ENCODE measurements around the gene CFAP20DC.
"Not testable (repeated sequence)": the region's sequence is repeated elsewhere in the genome, so short reads cannot be mapped to it uniquely, and the experiment has no call there.

CFAP20DC gene

GRCh38 chr3:58711871-58712270 is 338.0 kb downstream of the CFAP20DC start:
- H3K9me3 ChIP-seq (ENCODE audit: control insufficient read depth, insufficient read depth, low read length), result no peaks in the 10 kb centered on the region
- no peaks in the 10 kb centered on the region for H3K79me2 ChIP-seq (ENCODE audit: control insufficient read depth, low read length)
- H3K27me3 ChIP-seq (ENCODE audit: control insufficient read depth, low read length), result no peaks in the 10 kb centered on the region
- TF ChIP-seq EZH2phosphoT487 (IDR thresholded peaks at IDR 0.05; ENCODE audit: borderline replicate concordance, low read length), result no peak
- no peak for TF ChIP-seq CTCF (IDR thresholded peaks at IDR 0.05; ENCODE audit: low read depth, low read length, poor library complexity, severe bottlenecking)
- no peaks in the 10 kb centered on the region for H3K9me2 ChIP-seq (replicated peaks; ENCODE audit: control insufficient read depth, low read length)
- no peaks in the 10 kb centered on the region for H3F3A ChIP-seq (ENCODE audit: control insufficient read depth, insufficient read depth)
- no peak overlapping the region for H3K27ac ChIP-seq (ENCODE audit: low read depth, low read length)
- H3K4me3 ChIP-seq (ENCODE audit: low read length), result no peak overlapping the region
- H3K4me2 ChIP-seq (ENCODE audit: low read length), result no peak overlapping the region
- no peaks in the 10 kb centered on the region for H3K36me3 ChIP-seq (ENCODE audit: control insufficient read depth, low read length)
- no peaks in the 10 kb centered on the region for H3K4me1 ChIP-seq (ENCODE audit: control insufficient read depth, low read length)
- H4K20me1 ChIP-seq (ENCODE audit: control insufficient read depth, insufficient read depth, low read depth, low read length), result no peaks in the 10 kb centered on the region

GRCh38 chr3:58708983-58709382 is 340.8 kb downstream of the CFAP20DC start:
- not testable (repeated sequence) for H3K79me2 ChIP-seq (ENCODE audit: control insufficient read depth, low read length); H3F3A ChIP-seq (ENCODE audit: control insufficient read depth, insufficient read depth); H4K20me1 ChIP-seq (ENCODE audit: control insufficient read depth, insufficient read depth, low read depth, low read length); H3K4me2 ChIP-seq (ENCODE audit: low read length); H3K27ac ChIP-seq (ENCODE audit: low read depth, low read length); H3K27me3 ChIP-seq (ENCODE audit: control insufficient read depth, low read length); H3K4me3 ChIP-seq (ENCODE audit: low read length); H3K9me3 ChIP-seq (ENCODE audit: control insufficient read depth, insufficient read depth, low read length); H3K9me2 ChIP-seq (replicated peaks; ENCODE audit: control insufficient read depth, low read length); H3K4me1 ChIP-seq (ENCODE audit: control insufficient read depth, low read length); H3K36me3 ChIP-seq (ENCODE audit: control insufficient read depth, low read length)

- H3K27ac ChIP-seq (ENCODE audit: low read depth, low read length), result no peak overlapping the region
- no peak for TF ChIP-seq EZH2phosphoT487 (IDR thresholded peaks at IDR 0.05; ENCODE audit: borderline replicate concordance, low read length)
- TF ChIP-seq CTCF (IDR thresholded peaks at IDR 0.05; ENCODE audit: low read depth, low read length, poor library complexity, severe bottlenecking), result no peak
- no peaks in the 10 kb centered on the region for H3K79me2 ChIP-seq (ENCODE audit: control insufficient read depth, low read length)
- H4K20me1 ChIP-seq (ENCODE audit: control insufficient read depth, insufficient read depth, low read depth, low read length), result no peaks in the 10 kb centered on the region
- no peaks in the 10 kb centered on the region for H3K4me1 ChIP-seq (ENCODE audit: control insufficient read depth, low read length)
- no peaks in the 10 kb centered on the region for H3K36me3 ChIP-seq (ENCODE audit: control insufficient read depth, low read length)
- H3K27me3 ChIP-seq (ENCODE audit: control insufficient read depth, low read length), result no peaks in the 10 kb centered on the region
- H3F3A ChIP-seq (ENCODE audit: control insufficient read depth, insufficient read depth), result no peaks in the 10 kb centered on the region
- H3K9me3 ChIP-seq (ENCODE audit: control insufficient read depth, insufficient read depth, low read length), result no peaks in the 10 kb centered on the region
- no peak overlapping the region for H3K4me3 ChIP-seq (ENCODE audit: low read length)
- H3K9me2 ChIP-seq (replicated peaks; ENCODE audit: control insufficient read depth, low read length), result no peaks in the 10 kb centered on the region
- H3K4me2 ChIP-seq (ENCODE audit: low read length), result no peak overlapping the region
Measured at GRCh38 chr3:58708116-58708791, 341.6 kb downstream of the CFAP20DC start.

- no peaks in the 10 kb centered on the region for H3K4me1 ChIP-seq (ENCODE audit: control insufficient read depth, low read length)
- no peaks in the 10 kb centered on the region for H3K79me2 ChIP-seq (ENCODE audit: control insufficient read depth, low read length)
- H3K4me2 ChIP-seq (ENCODE audit: low read length), result no peak overlapping the region
- no peaks in the 10 kb centered on the region for H4K20me1 ChIP-seq (ENCODE audit: control insufficient read depth, insufficient read depth, low read depth, low read length)
- no peak overlapping the region for H3K4me3 ChIP-seq (ENCODE audit: low read length)
- H3K27me3 ChIP-seq (ENCODE audit: control insufficient read depth, low read length), result no peaks in the 10 kb centered on the region
- no peaks in the 10 kb centered on the region for H3K9me2 ChIP-seq (replicated peaks; ENCODE audit: control insufficient read depth, low read length)
- no peaks in the 10 kb centered on the region for H3F3A ChIP-seq (ENCODE audit: control insufficient read depth, insufficient read depth)
- TF ChIP-seq EZH2phosphoT487 (IDR thresholded peaks at IDR 0.05; ENCODE audit: borderline replicate concordance, low read length), result no peak
- no peak for TF ChIP-seq CTCF (IDR thresholded peaks at IDR 0.05; ENCODE audit: low read depth, low read length, poor library complexity, severe bottlenecking)
- H3K36me3 ChIP-seq (ENCODE audit: control insufficient read depth, low read length), result no peaks in the 10 kb centered on the region
- H3K27ac ChIP-seq (ENCODE audit: low read depth, low read length), result no peak overlapping the region
- H3K9me3 ChIP-seq (ENCODE audit: control insufficient read depth, insufficient read depth, low read length), result no peaks in the 10 kb centered on the region
Measured at GRCh38 chr3:58707390-58707930, 342.4 kb downstream of the CFAP20DC start.
